Effector memory CD4-positive, alpha-beta T cell (primary cell): ENCODE measurements around the gene TCN2.
"Not testable (repeated sequence)": the region's sequence is repeated elsewhere in the genome, so short reads cannot be mapped to it uniquely, and the experiment has no call there.

Experiments
- DNase-seq, 3 donors: peaks; one replicate each; pipeline ENCODE4 v3.0.0-alpha.2; 2020
- H3K27ac ChIP-seq: 2 replicates; pipeline ENCODE4 v1.7.0; 2013; ENCODE audit warnings: mild to moderate bottlenecking, low read length, moderate library complexity; ENCODE audit not compliant: insufficient read depth, poor library complexity, severe bottlenecking
- H3K27me3 ChIP-seq: replicated peaks from 2 replicates; pipeline ENCODE4 v1.7.0; 2013; ENCODE audit warnings: mild to moderate bottlenecking, low read length; ENCODE audit not compliant: insufficient read depth, control insufficient read depth, poor library complexity, severe bottlenecking
- H3K36me3 ChIP-seq: 2 replicates; pipeline ENCODE4 v1.7.0; 2013; ENCODE audit warnings: mild to moderate bottlenecking, low read length, moderate library complexity; ENCODE audit not compliant: control insufficient read depth, insufficient read depth
- H3K4me1 ChIP-seq: 2 replicates; pipeline ENCODE4 v1.7.0; 2013; ENCODE audit warnings: low read length, mild to moderate bottlenecking; ENCODE audit not compliant: control insufficient read depth, insufficient read depth, poor library complexity, severe bottlenecking
- H3K4me3 ChIP-seq: 2 replicates; pipeline ENCODE4 v1.7.0; 2013; ENCODE audit warnings: low read length, low read depth, mild to moderate bottlenecking; ENCODE audit not compliant: insufficient read depth, poor library complexity, severe bottlenecking
- H3K9me3 ChIP-seq: 2 replicates; pipeline ENCODE4 v1.7.0; 2013; ENCODE audit warnings: mild to moderate bottlenecking, low read length, moderate library complexity; ENCODE audit not compliant: control insufficient read depth

TCN2 gene

DNA sequence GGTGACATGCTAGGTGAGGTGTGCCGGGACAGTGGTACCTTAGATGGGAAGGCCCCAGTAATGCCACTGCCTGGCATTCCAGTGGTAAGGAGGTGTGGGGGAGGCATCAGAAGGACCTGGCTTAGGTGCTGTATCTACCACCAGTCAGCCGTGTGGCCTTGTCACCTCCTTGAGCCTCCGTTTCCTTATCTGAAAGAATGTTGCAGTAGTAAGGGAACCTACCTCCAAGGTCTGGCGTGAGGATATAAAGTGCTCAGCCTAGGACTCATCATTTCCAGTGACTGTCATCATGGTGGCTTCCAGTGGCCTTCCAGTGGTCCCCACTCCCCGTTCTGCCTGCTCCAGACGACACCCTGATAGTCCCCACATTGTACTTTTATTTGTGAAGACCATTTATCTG, 67.5 kb downstream of the TCN2 start:
- Histone ChIP-seq H3K9me3 (no peaks in the 10 kb centered on the region), H3K27ac (no peak overlapping the region), H3K4me1 (no peaks in the 10 kb centered on the region), H3K27me3 (no peaks in the 10 kb centered on the region), H3K4me3 (no peak overlapping the region), H3K36me3 (no peaks in the 10 kb centered on the region)
- no peak for DNase-seq

DNA sequence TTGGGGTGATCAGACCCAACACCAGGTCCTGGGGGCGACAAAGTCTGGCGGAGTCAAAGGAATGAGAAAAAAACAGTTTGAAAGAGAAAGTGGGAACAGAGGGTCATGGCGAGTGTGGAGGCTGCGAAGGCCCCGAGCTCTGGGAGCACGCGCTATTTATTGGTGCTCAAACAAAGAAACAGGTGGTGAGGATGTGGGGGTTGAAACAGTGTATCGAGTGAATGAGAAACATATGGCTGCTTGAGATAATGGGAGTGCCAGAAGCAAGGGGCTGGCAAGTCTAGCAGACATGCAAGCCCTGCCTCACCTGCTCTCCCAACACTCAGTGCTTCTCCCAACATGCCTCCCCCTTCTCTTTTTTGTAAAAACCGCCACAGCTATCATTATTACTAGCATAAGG, 68.5 kb downstream of the TCN2 start:
- DNase-seq: no peak
- no peaks in the 10 kb centered on the region for H3K36me3 ChIP-seq
- H3K4me1 ChIP-seq: no peaks in the 10 kb centered on the region
- H3K27me3 ChIP-seq: no peaks in the 10 kb centered on the region
- H3K4me3 ChIP-seq: no peak overlapping the region
- H3K27ac ChIP-seq: no peak overlapping the region
- no peaks in the 10 kb centered on the region for H3K9me3 ChIP-seq

DNA sequence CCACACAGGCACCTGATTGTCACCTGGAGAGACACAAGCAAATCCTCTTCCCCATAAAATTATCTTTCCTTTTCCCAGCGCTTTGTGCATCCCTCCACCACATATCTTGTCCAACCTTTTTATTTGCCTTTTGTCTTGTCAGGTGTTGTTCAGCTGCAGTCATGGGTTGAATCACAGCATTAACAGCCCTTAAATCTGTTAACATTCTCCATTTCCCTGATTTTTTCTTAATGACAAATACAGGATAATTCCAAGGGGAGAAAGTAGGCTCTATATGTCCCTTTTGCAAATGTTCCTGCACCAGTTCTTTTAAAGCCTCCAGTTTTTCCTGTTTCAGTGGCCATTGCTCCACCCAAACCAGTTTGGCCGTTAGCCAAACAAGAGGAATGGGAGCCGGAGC, 69.6 kb downstream of the TCN2 start:
- not testable (repeated sequence) for H3K27ac ChIP-seq, H3K36me3 ChIP-seq, DNase-seq, H3K27me3 ChIP-seq, H3K4me3 ChIP-seq, H3K9me3 ChIP-seq, H3K4me1 ChIP-seq
